Kidney (tissue), 14 donors: Measurements from ENCODE around the gene GALNT17. TPM values are rescaled to one million over a fixed set of nuclear protein-coding genes. Genes with fewer than 3 reads are reported as not detected.

Source experiments
- DNase-seq, 5 donors: peaks; one replicate each; pipeline ENCODE4 v3.0.0-alpha.2; 2013 to 2020
- FAIRE-seq: peaks from 2 replicates; lab custom pipeline; 2012; peaks lifted over from hg19 to GRCh38; lab: Jason Lieb, UNC
- H3K27ac ChIP-seq, 2 donors: one replicate each; pipeline ENCODE4 v1.7.0; 2013; ENCODE audit warnings: low read depth in 2 of 2, low read length in 2 of 2, inconsistent platforms in 1 of 2
- H3K27me3 ChIP-seq: one replicate; pipeline ENCODE4 v1.7.1; 2013; ENCODE audit warnings: low read length, inconsistent platforms; ENCODE audit not compliant: control insufficient read depth, insufficient read depth
- H3K36me3 ChIP-seq, 3 donors: one replicate each; pipeline versions ENCODE4 v1.7.0 to v1.7.1; 2013; ENCODE audit warnings: low read length in 3 of 3, control low read depth in 1 of 3, inconsistent platforms in 1 of 3; ENCODE audit not compliant: insufficient read depth in 3 of 3, control insufficient read depth in 2 of 3
- H3K4me1 ChIP-seq, 3 donors: one replicate each; pipeline versions ENCODE4 v1.7.0 to v1.7.1; 2013; ENCODE audit warnings: low read length in 3 of 3, inconsistent platforms in 1 of 3, low read depth in 1 of 3; ENCODE audit not compliant: control insufficient read depth in 2 of 3, insufficient read depth in 2 of 3
- H3K4me3 ChIP-seq, 3 donors: one replicate each; pipeline versions ENCODE4 v1.7.0 to v1.8.1; 2013; ENCODE audit warnings: low read length in 3 of 3, control low read depth in 1 of 3, inconsistent platforms in 1 of 3
- H3K9ac ChIP-seq, 3 donors: one replicate each; pipeline versions ENCODE4 v1.7.0 to v1.7.1; 2013; ENCODE audit warnings: low read length in 3 of 3, control low read depth in 1 of 3, inconsistent platforms in 1 of 3
- H3K9me3 ChIP-seq, 3 donors: one replicate each; pipeline versions ENCODE4 v1.7.0 to v1.7.1; 2013; ENCODE audit warnings: low read length in 3 of 3, control low read depth in 1 of 3, inconsistent platforms in 1 of 3; ENCODE audit not compliant: control insufficient read depth in 2 of 3, insufficient read depth in 1 of 3
- CTCF ChIP-seq: IDR thresholded peaks from 3 replicates; pipeline ENCODE4 v1.5.1; 2012; ENCODE audit warnings: mild to moderate bottlenecking, moderate library complexity, borderline replicate concordance; ENCODE audit not compliant: insufficient read depth; ENCODE audit errors: extremely low read depth
- intact Hi-C: fragments of 100-400 bp; cut with DNase I; formaldehyde crosslinking; loops from one replicate; pipeline ENCODE4 v1.11.1; 2022
- polyA plus RNA-seq: library from polyadenylated mRNA; stranded (reverse); fragments of 350-450 nt; fragmentation: Illumina TruSeq; extraction: RNeasy Lipid Tissue Mini Kit (QIAGEN cat#74804); gene quantifications from one replicate; pipeline ENCODE4 v1.2.3, GENCODE V29; 2014; ENCODE audit warnings: low read depth, low replicate concordance; ENCODE audit not compliant: insufficient read depth
- total RNA-seq: library from RNA; stranded (reverse); fragmentation: NEBNext Ultra II Directional; extraction: Animal tissue kit (Norgen Biotek cat#: 25700); gene quantifications from one replicate; pipeline ENCODE4 v1.2.1, GENCODE V29; 2021
- donor health status: control.
- donor health status: control.
- donor health status: control.
- donor health status: control.
- donor health status: control.
- donor health status: DM: yes; HTN: yes; CAD: no.
- donor health status: Normal renal cell carcinoma (clear cell type).

Gene GALNT17
- total and polyA plus RNA-seq, 2 donors from 2014 or later, result 2.4 to 5.5 TPM

- peak in 3 of 5 donors; percentile 32 to 49 (median 46) for DNase-seq
- no peak overlapping the region for H3K9ac ChIP-seq
- no peaks in the 10 kb centered on the region for H3K36me3 ChIP-seq
- peaks cover 0 to 4% (median 0%) of the 10 kb centered on the region in 3 donors for H3K9me3 ChIP-seq
- no peak overlapping the region for H3K4me3 ChIP-seq
- H3K27ac ChIP-seq, result no peak overlapping the region
- FAIRE-seq, result no peak
- no peak for TF ChIP-seq CTCF
- no peaks in the 10 kb centered on the region for H3K4me1 ChIP-seq
- H3K27me3 ChIP-seq, result no peaks in the 10 kb centered on the region
- intact Hi-C loops, result no loop called here
Measured at GRCh38 chr7:71442492-71443190, 310.7 kb downstream of the GALNT17 start.

DNA sequence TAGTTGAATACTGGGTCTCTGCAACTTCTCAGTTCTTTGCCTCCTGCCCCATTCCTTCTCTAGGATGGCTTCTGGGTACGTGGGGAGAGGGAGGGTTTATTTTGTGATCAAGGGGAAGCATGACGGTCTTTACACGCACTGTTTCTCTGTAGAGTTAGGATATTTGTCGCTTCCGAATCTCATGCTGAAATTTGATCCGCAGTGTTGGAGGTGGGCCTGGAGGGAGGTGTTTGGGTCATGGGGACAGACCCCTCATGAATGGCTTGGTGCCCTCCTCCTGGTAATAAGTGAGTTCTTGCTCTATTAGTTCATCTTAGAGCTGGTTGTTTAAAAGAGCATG, 311.2 kb downstream of the GALNT17 start:
- Histone ChIP-seq H3K4me3 (no peak overlapping the region), H3K9me3 (peaks cover 0 to 3% (median 0%) of the 10 kb centered on the region in 3 donors), H3K27ac (no peak overlapping the region), H3K36me3 (no peaks in the 10 kb centered on the region), H3K4me1 (no peaks in the 10 kb centered on the region), H3K9ac (no peak overlapping the region), H3K27me3 (no peaks in the 10 kb centered on the region)
- FAIRE-seq (no peak), DNase-seq (peak in 2 of 5 donors; percentile 35 to 45)
- no peak for TF ChIP-seq CTCF
- intact Hi-C loops, result no loop called here

- DNase-seq, result no peak
- intact Hi-C loops, result no loop called here
- Histone ChIP-seq H3K36me3 (no peaks in the 10 kb centered on the region), H3K27me3 (no peaks in the 10 kb centered on the region), H3K4me3 (no peak overlapping the region), H3K4me1 (no peaks in the 10 kb centered on the region), H3K9me3 (no peaks in the 10 kb centered on the region), H3K9ac (no peak overlapping the region), H3K27ac (no peak overlapping the region)
- no peak for TF ChIP-seq CTCF
- FAIRE-seq, result no peak
Measured at GRCh38 chr7:71444130-71444529, 312.2 kb downstream of the GALNT17 start.
